ENCODE data around the gene ITGA8. TPM values are rescaled to one million over a fixed set of nuclear protein-coding genes. Genes with fewer than 3 reads are reported as not detected.

ITGA8 gene
- total and polyA plus RNA-seq, 2 of the 4 experiments (the other 2 are of a cell fraction), result under 0.01 to 0.02 TPM

GRCh38 chr10:15469111-15469510, 250.6 kb downstream of the ITGA8 start:
- H2BK120ac ChIP-seq (ENCODE audit: low read depth, low read length), result no peak overlapping the region
- no peak overlapping the region for H2BK15ac ChIP-seq (ENCODE audit: low read depth, low read length)
- no peak overlapping the region for H4K8ac ChIP-seq (ENCODE audit: low read depth in 2 of 2, low read length in 2 of 2)
- no peak overlapping the region for H4K5ac ChIP-seq (ENCODE audit: low read depth, low read length)
- no peak for TF ChIP-seq SMC3 (IDR thresholded peaks at IDR 0.05; ENCODE audit: low read depth, low read length)
- TF ChIP-seq CHD1 (IDR thresholded peaks at IDR 0.05; ENCODE audit: low read depth, low read length), result no peak
- no peak overlapping the region for H2BK5ac ChIP-seq (ENCODE audit: low read depth, low read length, poor library complexity, severe bottlenecking)
- no peak overlapping the region for H3K23ac ChIP-seq (ENCODE audit: low read depth, low read length)
- no peak overlapping the region for H3K4me2 ChIP-seq (ENCODE audit: low read depth, low read length)
- no peak overlapping the region for H3K9ac ChIP-seq (ENCODE audit: low read depth, low read length)
- no peak overlapping the region for H3K14ac ChIP-seq (replicated peaks; ENCODE audit: low read depth, low read length)
- no peaks in the 10 kb centered on the region for H3K36me3 ChIP-seq (ENCODE audit: control insufficient read depth, insufficient read depth, low read length)
- H2BK20ac ChIP-seq (ENCODE audit: low read depth, low read length), result no peak overlapping the region
- peaks cover 18% of the 10 kb centered on the region for H3K27me3 ChIP-seq (ENCODE audit: control insufficient read depth, insufficient read depth, low read length)
- H2AFZ ChIP-seq (replicated peaks; ENCODE audit: low read length, poor library complexity), result no peak overlapping the region
- H3K27ac ChIP-seq (ENCODE audit: insufficient read depth, low read length), result no peak overlapping the region
- H3K4ac ChIP-seq (ENCODE audit: low read depth, low read length), result no peak overlapping the region
- no peak for DNase-seq
- ChIA-PET CTCF (no interaction called here), POLR2A (ENCODE audit: unreplicated experiment) (no interaction called here)
- no peaks in the 10 kb centered on the region for H3K79me1 ChIP-seq (ENCODE audit: low read depth in 1 of 2, low read length in 2 of 2)
- no peak overlapping the region for H3K4me3 ChIP-seq (ENCODE audit: insufficient read depth, low read depth, low read length)
- dilution Hi-C loops (cut with HindIII; ENCODE audit: low sequenced_read_pairs, unreplicated experiment) (no loop called here), in situ Hi-C loops (cut with MboI; ENCODE audit: low sequenced_read_pairs) (no loop called here), intact Hi-C loops (cut with micrococcal nuclease) (no loop called here)
- no peaks in the 10 kb centered on the region for H4K20me1 ChIP-seq (ENCODE audit: insufficient read depth, low read length)
- no peak overlapping the region for H4K91ac ChIP-seq (ENCODE audit: insufficient read depth, low read depth, low read length)
- H3K9me3 ChIP-seq (ENCODE audit: control insufficient read depth, insufficient read depth, low read length), result no peaks in the 10 kb centered on the region
- BruUV-seq (replicated peaks), result no TSS peak
- H3K4me1 ChIP-seq (ENCODE audit: control insufficient read depth, insufficient read depth, low read length), result no peaks in the 10 kb centered on the region
- whole genome bisulfite sequencing, 2 experiments (ENCODE audit: extremely low coverage in 2 of 2, insufficient read length in 1 of 2), result 38% methylated on average over 4 of the region's 5 CpGs; no CpG with 5 or more reads in 1 of the 2 experiments
- H2AK9ac ChIP-seq (replicated peaks; ENCODE audit: low read depth, low read length, poor library complexity), result no peak overlapping the region
- no peak for ATAC-seq (ENCODE audit: low read depth)
- H3K18ac ChIP-seq (ENCODE audit: low read depth, low read length), result no peak overlapping the region
- H3K9me1 ChIP-seq (ENCODE audit: insufficient read depth, low read length), result no peaks in the 10 kb centered on the region
- H3K56ac ChIP-seq (ENCODE audit: extremely low read depth, insufficient read depth, low read length), result no peak overlapping the region
- H2AK5ac ChIP-seq (ENCODE audit: low read depth, low read length), result no peak overlapping the region
